ENCODE data around the gene RAET1E. TPM values are rescaled to one million over a fixed set of nuclear protein-coding genes. Genes with fewer than 3 reads are reported as not detected.

Gene RAET1E
- total and polyA plus RNA-seq, 9 of the 15 experiments (the other 6 are each of a cell fraction or from before 2014, with no cell fraction given) = not detected

DNA sequence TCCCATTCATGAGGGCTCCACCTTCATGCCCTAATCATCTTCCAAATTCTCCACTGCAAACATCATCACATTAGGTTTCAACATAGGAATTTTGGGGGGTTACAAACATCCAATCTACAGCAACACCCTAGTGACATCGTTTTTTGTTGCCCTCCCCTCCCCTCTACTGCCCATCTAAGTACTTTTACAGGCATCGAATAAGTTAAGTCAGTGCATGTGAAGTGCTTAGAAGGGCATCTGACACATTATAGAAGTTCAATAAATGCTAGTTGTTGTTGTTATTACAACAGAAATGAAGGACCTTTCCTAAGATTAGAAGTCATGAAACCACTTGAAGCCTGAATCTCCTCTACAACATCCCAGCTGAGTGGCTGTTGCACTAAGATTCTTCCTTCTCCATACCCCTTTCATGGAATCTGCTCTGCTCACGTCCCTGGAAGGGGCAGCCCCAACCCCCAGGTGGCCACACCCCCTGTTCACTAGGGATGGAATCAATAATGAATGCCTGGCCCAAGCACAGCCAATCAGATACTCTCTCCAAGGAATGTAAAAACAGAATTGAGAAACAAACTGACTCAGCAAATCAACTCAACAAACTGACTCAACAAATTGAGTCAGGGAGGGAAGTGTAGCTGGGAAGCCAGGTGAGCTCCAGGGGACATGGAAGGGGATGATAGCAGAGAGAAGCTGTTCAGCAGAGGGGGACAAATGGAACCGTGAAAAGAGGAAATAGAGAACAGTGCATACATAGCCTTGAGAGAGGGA, 29.9 kb downstream of the RAET1E start (continued):
- TF ChIP-seq KLF16 (IDR thresholded peaks at IDR 0.05) (no peak; the same call in 1 of the 2 replicates), ZNF778 (CRISPR knock-in tag; IDR thresholded peaks at IDR 0.05) (no peak), IRF2 (CRISPR knock-in tag; IDR thresholded peaks at IDR 0.05) (no peak), SMARCC2 (IDR thresholded peaks at IDR 0.05; ENCODE audit: low read depth) (no peak), GTF2F1 (IDR thresholded peaks at IDR 0.05; ENCODE audit: low read depth, low read length) (no peak), NR2C1 (IDR thresholded peaks at IDR 0.05) (no peak), NR2C1 (tag; IDR thresholded peaks at IDR 0.05) (no peak), KAT8 (IDR thresholded peaks at IDR 0.05; ENCODE audit: low read depth) (no peak), ZSCAN29 (IDR thresholded peaks at IDR 0.05) (no peak), ZNF507 (tag; conservative IDR thresholded peaks at IDR 0.05) (no peak), TAL1 (IDR thresholded peaks at IDR 0.05) (no peak; the same call in 1 of the 2 replicates), ZNF174 (CRISPR knock-in tag; IDR thresholded peaks at IDR 0.05) (no peak), CEBPG (CRISPR knock-in tag; IDR thresholded peaks at IDR 0.05) (no peak), CEBPG (tag; conservative IDR thresholded peaks at IDR 0.05 in 1 of 2, IDR thresholded peaks at IDR 0.05 in 1 of 2) (peak in 1 of 2 experiments; percentile 15; a peak in 1 of 4 replicates), ZNF561 (CRISPR knock-in tag; conservative IDR thresholded peaks at IDR 0.05) (no peak), THAP12 (CRISPR knock-in tag; IDR thresholded peaks at IDR 0.05) (no peak)
- TF ChIP-seq, protein P1, sequence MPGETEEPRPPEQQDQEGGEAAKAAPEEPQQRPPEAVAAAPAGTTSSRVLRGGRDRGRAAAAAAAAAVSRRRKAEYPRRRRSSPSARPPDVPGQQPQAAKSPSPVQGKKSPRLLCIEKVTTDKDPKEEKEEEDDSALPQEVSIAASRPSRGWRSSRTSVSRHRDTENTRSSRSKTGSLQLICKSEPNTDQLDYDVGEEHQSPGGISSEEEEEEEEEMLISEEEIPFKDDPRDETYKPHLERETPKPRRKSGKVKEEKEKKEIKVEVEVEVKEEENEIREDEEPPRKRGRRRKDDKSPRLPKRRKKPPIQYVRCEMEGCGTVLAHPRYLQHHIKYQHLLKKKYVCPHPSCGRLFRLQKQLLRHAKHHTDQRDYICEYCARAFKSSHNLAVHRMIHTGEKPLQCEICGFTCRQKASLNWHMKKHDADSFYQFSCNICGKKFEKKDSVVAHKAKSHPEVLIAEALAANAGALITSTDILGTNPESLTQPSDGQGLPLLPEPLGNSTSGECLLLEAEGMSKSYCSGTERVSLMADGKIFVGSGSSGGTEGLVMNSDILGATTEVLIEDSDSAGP (CRISPR knock-in tag; IDR thresholded peaks at IDR 0.05) = no peak
- TF ChIP-seq, protein P2, sequence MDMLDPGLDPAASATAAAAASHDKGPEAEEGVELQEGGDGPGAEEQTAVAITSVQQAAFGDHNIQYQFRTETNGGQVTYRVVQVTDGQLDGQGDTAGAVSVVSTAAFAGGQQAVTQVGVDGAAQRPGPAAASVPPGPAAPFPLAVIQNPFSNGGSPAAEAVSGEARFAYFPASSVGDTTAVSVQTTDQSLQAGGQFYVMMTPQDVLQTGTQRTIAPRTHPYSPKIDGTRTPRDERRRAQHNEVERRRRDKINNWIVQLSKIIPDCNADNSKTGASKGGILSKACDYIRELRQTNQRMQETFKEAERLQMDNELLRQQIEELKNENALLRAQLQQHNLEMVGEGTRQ (CRISPR knock-in tag; IDR thresholded peaks at IDR 0.05) = no peak
- TF ChIP-seq, protein P3, sequence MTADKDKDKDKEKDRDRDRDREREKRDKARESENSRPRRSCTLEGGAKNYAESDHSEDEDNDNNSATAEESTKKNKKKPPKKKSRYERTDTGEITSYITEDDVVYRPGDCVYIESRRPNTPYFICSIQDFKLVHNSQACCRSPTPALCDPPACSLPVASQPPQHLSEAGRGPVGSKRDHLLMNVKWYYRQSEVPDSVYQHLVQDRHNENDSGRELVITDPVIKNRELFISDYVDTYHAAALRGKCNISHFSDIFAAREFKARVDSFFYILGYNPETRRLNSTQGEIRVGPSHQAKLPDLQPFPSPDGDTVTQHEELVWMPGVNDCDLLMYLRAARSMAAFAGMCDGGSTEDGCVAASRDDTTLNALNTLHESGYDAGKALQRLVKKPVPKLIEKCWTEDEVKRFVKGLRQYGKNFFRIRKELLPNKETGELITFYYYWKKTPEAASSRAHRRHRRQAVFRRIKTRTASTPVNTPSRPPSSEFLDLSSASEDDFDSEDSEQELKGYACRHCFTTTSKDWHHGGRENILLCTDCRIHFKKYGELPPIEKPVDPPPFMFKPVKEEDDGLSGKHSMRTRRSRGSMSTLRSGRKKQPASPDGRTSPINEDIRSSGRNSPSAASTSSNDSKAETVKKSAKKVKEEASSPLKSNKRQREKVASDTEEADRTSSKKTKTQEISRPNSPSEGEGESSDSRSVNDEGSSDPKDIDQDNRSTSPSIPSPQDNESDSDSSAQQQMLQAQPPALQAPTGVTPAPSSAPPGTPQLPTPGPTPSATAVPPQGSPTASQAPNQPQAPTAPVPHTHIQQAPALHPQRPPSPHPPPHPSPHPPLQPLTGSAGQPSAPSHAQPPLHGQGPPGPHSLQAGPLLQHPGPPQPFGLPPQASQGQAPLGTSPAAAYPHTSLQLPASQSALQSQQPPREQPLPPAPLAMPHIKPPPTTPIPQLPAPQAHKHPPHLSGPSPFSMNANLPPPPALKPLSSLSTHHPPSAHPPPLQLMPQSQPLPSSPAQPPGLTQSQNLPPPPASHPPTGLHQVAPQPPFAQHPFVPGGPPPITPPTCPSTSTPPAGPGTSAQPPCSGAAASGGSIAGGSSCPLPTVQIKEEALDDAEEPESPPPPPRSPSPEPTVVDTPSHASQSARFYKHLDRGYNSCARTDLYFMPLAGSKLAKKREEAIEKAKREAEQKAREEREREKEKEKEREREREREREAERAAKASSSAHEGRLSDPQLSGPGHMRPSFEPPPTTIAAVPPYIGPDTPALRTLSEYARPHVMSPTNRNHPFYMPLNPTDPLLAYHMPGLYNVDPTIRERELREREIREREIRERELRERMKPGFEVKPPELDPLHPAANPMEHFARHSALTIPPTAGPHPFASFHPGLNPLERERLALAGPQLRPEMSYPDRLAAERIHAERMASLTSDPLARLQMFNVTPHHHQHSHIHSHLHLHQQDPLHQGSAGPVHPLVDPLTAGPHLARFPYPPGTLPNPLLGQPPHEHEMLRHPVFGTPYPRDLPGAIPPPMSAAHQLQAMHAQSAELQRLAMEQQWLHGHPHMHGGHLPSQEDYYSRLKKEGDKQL (CRISPR knock-in tag; IDR thresholded peaks at IDR 0.05; ENCODE audit: borderline replicate concordance) = 0 out of 2 replicates have a peak, but pooled peaks have one; percentile 5

Measured in K562 (cell line).